Uterus (tissue), 4 donors: ENCODE measurements around the gene FAM120C. TPM values are rescaled to one million over a fixed set of nuclear protein-coding genes. Genes with fewer than 3 reads are reported as not detected.

Experiments used
- DNase-seq, 2 donors: peaks; one replicate each; pipeline ENCODE4 v3.0.0-alpha.2; 2019 to 2020
- H3K27ac ChIP-seq, 2 donors: fragments of 200-600 bp; sonication (generic); 1 replicate in 1 of 2; 2 replicates in 1 of 2; pipeline ENCODE4 v1.5.1; 2016 to 2018
- H3K27me3 ChIP-seq, 2 donors: fragments of 200-600 bp; sonication (generic); one replicate each; pipeline ENCODE4 v1.5.1; 2018 to 2019; ENCODE audit warnings: control low read depth in 1 of 2
- H3K36me3 ChIP-seq, 2 donors: fragments of 200-600 bp; sonication (generic); one replicate each; pipeline ENCODE4 v1.5.1; 2019; ENCODE audit warnings: control low read depth in 1 of 2
- H3K4me1 ChIP-seq, 2 donors: fragments of 200-600 bp; sonication (generic); one replicate each; pipeline ENCODE4 v1.5.1; 2018 to 2019; ENCODE audit warnings: control low read depth in 1 of 2
- H3K4me3 ChIP-seq, 2 donors: fragments of 200-600 bp; sonication (generic); 1 replicate in 1 of 2; 2 replicates in 1 of 2; pipeline ENCODE4 v1.5.1; 2018 to 2019; ENCODE audit warnings: mild to moderate bottlenecking in 1 of 2
- H3K9me3 ChIP-seq, 2 donors: fragments of 200-600 bp; sonication (generic); one replicate each; pipeline ENCODE4 v1.5.1; 2019; ENCODE audit warnings: control low read depth in 1 of 2
- POLR2A ChIP-seq, 2 donors: fragments of 450-650 bp; IDR thresholded peaks; one replicate each; pipeline ENCODE4 v1.6.1; 2016; ENCODE audit warnings: antibody characterized with exemption in 2 of 2, mild to moderate bottlenecking in 1 of 2, moderate library complexity in 1 of 2
- intact Hi-C: fragments of 100-400 bp; cut with DNase I; formaldehyde crosslinking; loops from one replicate; pipeline ENCODE4 v1.15.1; 2023; ENCODE audit warnings: low total_unique reads
- small RNA-seq: library from RNA; depleted of rRNA; stranded (forward); fragments of <200 nt; gene quantifications from one replicate; pipeline ENCODE3, GENCODE V24; 2016
- total RNA-seq, 4 donors: library from RNA; depleted of rRNA in 3 of 4; stranded (reverse); fragments of >200 nt in 3 of 4; gene quantifications; one replicate each; pipeline versions ENCODE4 v1.1.0 to v1.2.4, GENCODE V29; 2014 to 2023
- TF ChIP-seq, protein P1 (sequence below), 4 experiments: fragments of 200-600 bp in 2 of 4; fragments of 450-650 bp in 2 of 4; sonication (generic) in 2 of 4; IDR thresholded peaks; one replicate each; pipeline ENCODE4 v1.5.1; 2016 to 2019; ENCODE audit warnings: antibody characterized with exemption in 4 of 4, mild to moderate bottlenecking in 2 of 4, moderate library complexity in 1 of 4
- donor health status: DM: yes; HTN: yes; CAD: no.

The FAM120C gene
- total RNA-seq, 4 donors from 2014 or later = 2.6 to 19.4 (median 10.7) TPM

DNA sequence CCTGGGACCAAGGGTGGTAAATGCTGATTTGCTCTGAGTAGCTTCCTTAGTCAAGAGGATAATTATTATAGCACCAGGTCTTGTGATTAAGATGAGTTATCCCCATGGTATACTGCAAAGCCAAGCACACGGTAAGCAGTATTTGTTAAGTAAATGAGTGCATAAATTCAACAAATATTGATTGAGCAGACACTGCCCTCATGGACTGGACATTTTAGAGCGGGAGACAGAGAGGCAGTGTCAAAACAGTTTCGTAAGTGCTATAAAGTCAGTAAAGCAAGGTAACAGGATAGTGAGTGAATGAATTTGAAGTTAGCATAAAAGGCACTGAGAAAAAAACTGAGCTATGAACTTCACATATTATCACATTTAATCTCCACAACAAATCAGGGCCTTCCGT, 152.7 kb downstream of the FAM120C start:
- H3K9me3 ChIP-seq = no peaks in the 10 kb centered on the region
- no peaks in the 10 kb centered on the region for H3K4me1 ChIP-seq
- no peak for TF ChIP-seq POLR2A (IDR thresholded peaks at IDR 0.05)
- TF ChIP-seq, protein P1, sequence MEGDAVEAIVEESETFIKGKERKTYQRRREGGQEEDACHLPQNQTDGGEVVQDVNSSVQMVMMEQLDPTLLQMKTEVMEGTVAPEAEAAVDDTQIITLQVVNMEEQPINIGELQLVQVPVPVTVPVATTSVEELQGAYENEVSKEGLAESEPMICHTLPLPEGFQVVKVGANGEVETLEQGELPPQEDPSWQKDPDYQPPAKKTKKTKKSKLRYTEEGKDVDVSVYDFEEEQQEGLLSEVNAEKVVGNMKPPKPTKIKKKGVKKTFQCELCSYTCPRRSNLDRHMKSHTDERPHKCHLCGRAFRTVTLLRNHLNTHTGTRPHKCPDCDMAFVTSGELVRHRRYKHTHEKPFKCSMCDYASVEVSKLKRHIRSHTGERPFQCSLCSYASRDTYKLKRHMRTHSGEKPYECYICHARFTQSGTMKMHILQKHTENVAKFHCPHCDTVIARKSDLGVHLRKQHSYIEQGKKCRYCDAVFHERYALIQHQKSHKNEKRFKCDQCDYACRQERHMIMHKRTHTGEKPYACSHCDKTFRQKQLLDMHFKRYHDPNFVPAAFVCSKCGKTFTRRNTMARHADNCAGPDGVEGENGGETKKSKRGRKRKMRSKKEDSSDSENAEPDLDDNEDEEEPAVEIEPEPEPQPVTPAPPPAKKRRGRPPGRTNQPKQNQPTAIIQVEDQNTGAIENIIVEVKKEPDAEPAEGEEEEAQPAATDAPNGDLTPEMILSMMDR (IDR thresholded peaks at IDR 0.05) = no peak
- H3K4me3 ChIP-seq = no peak overlapping the region
- no peak overlapping the region for H3K27ac ChIP-seq
- H3K27me3 ChIP-seq = no peaks in the 10 kb centered on the region
- H3K36me3 ChIP-seq = no peaks in the 10 kb centered on the region
- intact Hi-C loops = no loop called here
- DNase-seq = no peak

DNA sequence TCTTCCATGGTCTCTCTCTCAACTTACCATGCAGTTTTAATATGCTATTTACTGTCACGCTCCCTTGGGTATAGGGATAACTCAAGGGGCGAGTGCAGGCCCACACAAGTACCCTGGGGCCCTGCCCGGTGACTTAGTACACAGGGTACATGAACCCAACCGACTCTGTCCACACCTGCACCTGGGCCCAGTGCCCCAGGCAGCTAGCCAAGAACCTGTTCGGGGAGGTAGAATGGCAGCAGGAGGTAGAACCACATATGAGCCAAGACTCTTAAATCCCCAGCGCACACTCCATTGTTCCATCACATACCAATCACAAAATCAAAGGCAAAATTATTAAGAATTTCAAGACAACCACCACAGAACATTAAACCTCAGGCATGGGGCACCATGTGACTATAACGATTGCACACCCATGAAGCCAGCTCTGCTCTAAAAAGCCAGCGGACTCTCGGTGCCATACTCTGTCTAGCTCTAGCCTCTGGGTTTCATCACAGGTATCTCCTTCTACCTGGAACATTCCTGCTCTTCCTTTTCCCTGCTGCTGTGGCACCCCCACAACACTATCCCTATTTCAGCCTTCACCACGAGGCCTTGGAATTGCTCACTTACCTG, 153.4 kb downstream of the FAM120C start:
- TF ChIP-seq, protein P1 (IDR thresholded peaks at IDR 0.05) = no peak
- no peak for TF ChIP-seq POLR2A (IDR thresholded peaks at IDR 0.05)
- Histone ChIP-seq H3K27ac (no peak overlapping the region), H3K36me3 (no peaks in the 10 kb centered on the region), H3K4me1 (no peaks in the 10 kb centered on the region), H3K4me3 (no peak overlapping the region), H3K9me3 (no peaks in the 10 kb centered on the region), H3K27me3 (no peaks in the 10 kb centered on the region)
- no peak for DNase-seq
- intact Hi-C loops = no loop called here

DNA sequence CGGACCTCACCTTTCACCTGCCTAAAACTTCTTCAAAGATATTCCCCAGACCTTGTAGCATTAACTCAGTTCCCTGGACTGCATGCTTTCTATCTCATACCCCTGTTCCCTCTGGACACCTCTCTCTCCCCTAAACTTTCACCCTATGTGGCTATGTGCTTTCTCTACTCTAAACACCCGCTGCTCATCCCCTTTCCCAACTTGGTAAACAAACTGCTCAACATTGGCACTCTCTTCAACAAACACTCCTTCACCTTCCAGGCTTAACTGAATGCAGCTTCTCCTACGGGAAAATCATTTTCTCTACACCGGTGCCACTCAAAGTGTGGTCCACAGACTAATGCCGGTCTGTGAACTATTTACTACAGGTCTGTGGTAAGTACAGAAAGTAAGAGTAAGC, 158.7 kb downstream of the FAM120C start:
- H3K9me3 ChIP-seq = no peaks in the 10 kb centered on the region
- no peaks in the 10 kb centered on the region for H3K27me3 ChIP-seq
- no peaks in the 10 kb centered on the region for H3K4me1 ChIP-seq
- H3K36me3 ChIP-seq = no peaks in the 10 kb centered on the region
- DNase-seq = no peak
- no peak overlapping the region for H3K27ac ChIP-seq
- intact Hi-C loops = no loop called here
- no peak for TF ChIP-seq POLR2A (IDR thresholded peaks at IDR 0.05)
- TF ChIP-seq, protein P1 (IDR thresholded peaks at IDR 0.05) = no peak
- H3K4me3 ChIP-seq = no peak overlapping the region

Small RNA genes within 50 kb of the gene (small RNA-seq; reads per million reads assigned to genes)
- not detected for gene AL589872.1

Other genes with a start within 250 kb of the FAM120C start
- gene PHF8, start 138.8 kb downstream of the FAM120C start, total RNA-seq = 10 to 100 TPM in 3 of 4 donors, 1 to 10 TPM in 1; 7.1 to 52.8 (median 36.2) TPM
- 10 to 100 TPM in 1 of 4 donors, 1 to 10 TPM in 3; 1.5 to 10.9 (median 4.0) TPM for gene WNK3, start 174.8 kb upstream of the FAM120C start, total RNA-seq